DMS114 treated with DMSO at 0.1 percent for 48 hours (cell line): ENCODE data around the gene PDLIM1.
"Not testable (repeated sequence)": the region's sequence is repeated elsewhere in the genome, so short reads cannot be mapped to it uniquely, and the experiment has no call there.

Source experiments
- DNase-seq: peaks from one replicate; lab custom pipeline; 2025; ENCODE audit not compliant: unreplicated experiment; lab: John Stamatoyannopoulos, UW

The PDLIM1 gene

DNA sequence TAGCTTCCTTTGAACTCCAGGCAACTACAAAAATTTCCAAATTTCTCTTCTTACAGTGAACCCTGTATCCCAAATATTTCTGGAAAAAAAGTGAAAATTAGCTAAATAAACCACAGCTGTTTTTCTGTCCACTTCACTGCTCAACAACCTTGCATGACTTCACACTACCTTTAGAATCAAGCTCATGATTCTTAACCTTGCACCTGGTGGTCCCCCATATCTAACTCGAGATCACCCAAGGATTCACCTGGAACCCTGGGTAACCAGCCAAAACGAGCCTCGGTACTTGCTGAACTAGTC, 47.5 kb downstream of the PDLIM1 start:
- DNase-seq = no peak

DNA sequence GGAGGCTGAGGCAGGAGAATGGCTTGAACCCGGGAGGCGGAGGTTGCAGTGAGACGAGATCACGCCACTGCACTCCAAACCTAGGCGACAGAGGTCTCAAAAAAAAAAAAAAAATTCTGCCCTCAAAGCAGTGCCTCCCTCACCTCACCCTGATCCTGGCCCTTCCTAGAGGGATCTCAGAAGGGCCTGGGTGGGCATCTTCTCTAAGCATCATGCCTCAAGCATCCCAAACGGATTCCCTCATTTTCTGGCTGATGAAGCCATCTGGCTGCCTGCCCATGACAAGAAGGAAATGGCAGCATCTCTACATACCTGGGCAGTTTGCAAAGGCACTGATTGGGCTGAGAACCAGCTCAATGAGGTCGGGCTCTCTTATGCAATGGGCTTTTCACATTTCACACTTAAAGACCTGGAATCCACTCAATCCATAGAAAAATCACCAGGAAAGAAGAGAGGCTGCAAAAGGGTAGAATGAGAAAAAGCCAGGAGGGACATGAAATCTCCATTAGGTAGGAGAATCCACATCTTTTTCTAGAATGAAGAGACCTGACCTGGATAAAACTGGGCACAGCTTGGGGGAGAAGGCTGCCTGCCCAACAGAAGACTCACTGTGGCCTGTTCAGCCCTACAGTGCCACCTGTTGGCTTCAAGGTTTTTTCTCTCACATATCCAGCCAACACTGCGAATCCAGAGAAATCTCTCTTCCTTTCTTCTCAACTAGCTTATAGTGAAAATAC, 48.1 kb downstream of the PDLIM1 start:
- DNase-seq = peak; percentile 44

DNA sequence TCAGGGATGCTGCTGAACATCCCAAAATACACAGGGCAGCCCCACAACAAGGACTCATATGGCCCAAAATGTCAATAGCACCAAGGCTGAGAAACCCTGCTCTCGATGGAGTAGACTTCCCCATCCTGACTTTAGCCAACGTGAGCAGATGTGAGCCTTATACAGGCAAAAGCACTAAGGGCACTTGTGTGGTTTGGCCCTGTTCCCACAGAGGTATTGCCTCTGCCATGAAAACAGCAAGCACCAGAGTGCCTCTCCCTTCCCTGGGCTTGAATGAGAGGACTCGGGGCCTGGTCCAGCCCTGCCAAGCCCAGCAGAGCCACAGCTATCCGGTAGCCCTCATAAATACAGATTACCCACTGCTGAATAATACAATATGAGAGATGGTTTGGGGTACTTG, 49.3 kb downstream of the PDLIM1 start:
- DNase-seq = no peak

DNA sequence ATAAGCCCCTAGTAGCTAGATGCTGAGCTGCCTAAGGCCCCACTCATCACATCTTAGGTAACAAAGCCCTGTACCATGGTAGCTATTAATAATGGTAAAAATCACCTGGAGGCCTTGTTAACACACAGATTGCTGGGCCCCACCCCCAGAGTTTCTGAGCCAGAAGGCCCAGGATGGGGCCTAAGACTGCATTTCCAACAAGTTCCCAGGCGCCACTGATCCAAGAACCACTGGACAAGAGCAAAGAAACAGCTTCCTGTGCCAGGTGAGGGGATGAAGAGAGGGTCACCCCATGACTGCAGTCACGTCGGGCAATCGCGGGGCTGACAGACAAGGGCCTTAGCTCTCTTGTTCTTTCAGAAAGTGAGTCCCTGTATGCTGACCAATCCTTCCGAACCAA, 50.0 kb downstream of the PDLIM1 start:
- no peak for DNase-seq

DNA sequence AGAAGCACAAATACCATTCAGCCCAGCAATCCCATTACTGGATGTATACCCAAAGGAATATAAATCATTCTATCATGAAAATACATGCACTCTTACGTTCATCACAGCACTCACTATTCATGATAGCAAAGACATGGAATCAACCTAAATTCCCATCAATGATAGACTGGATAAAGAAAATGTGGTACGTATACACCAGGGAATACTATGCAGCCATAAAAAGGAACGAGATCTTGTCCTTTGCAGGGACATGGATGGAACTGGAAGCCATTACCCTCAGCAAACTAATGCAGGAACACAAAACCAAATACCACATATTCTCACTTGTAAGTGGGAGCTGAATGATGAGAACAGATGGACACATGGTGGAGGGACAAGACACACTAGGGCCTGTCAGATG, 50.7 kb downstream of the PDLIM1 start:
- not testable (repeated sequence) for DNase-seq

DNA sequence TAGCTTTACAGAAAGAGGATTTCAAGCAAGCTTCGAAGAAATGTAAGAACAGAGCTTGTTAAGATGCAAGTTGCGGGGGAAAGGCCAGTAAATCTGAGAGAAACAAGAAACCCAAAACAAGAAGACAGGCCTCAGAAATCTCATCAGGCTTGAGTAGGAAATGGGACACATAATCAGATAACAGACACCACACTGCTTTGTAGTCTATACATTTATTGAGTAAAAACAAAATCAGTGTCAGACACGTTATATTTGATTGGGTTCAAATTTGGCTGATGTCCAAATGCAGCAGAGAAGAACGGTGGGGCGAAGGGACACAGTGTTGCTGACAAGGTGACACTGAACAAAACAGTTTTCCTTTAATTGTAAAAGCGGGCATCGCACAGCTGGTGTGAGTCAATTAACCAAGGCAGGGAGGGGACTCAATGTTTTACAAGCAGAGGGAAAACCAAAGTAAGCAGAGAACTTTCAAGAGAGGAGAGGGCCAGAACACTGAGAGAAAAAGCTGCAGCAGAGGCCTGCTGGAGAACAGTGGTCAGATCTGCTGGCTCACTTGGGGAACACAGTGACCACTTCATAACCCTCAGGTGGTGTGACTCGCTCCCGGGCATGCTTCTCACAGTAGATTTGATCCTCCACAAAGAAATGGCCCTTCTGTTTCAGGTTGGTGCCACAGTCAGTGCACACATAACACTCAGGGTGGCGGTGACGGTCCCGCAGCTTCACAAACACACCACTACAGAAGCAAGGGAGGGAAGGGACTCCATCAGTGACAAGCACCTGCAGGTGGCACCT, 53.2 kb downstream of the PDLIM1 start:
- DNase-seq = no peak

DNA sequence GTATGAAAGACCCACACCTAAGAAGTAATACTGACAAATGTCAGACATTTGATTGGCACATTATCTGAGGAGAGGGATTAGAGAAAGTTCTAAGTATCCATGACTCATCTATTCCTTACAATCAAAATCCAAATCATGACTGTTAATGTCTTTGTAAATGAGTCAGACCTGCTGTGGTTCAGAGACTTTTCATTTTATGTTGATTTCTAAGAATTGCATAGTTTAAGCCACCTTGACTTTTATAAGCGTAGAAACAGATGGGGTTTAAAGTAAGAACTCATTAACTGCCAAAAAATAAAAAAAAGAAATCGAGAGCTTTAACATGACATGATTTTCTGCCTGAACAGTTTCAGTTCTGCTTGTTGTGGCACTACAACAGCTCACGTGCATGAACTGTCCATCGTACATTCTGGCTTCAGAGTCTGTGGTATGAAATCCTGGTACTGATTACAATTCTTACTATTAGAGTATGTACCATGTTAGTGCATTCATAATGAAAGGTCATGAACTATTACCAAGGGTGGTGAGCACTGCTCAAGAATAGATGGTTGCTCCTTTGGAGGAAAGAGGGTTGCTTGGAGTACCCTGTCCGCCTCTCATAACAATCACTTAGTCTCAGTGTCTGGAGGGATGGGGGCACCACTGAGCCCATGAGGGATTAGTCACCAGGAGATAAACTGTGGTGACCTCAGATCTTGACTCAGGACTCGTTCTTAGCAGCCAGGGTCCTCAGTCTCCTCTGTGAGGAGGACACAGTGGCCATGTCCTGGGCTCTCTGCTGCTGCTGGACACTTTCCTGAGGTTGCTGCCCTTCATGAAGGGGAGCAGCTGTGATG, 54.5 kb downstream of the PDLIM1 start:
- no peak for DNase-seq

DNA sequence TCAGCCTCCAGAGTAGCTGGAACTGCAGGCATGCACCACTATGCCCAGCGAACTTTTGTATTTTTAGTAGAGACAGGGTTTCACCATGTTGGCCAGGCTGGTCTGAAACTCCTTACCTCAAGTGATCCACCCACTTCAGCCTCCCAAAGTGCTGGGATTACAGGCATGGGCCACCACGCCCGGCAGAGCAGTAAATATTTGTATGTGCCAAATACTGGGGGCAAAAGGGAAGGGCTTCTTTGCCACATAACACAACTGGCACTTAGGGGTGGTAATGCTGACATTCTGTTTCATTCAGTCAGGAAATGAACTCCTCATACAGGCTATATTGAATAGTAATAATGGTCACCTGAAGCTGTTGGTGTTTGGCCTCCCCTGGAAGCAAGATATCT, 55.1 kb downstream of the PDLIM1 start:
- no peak for DNase-seq

DNA sequence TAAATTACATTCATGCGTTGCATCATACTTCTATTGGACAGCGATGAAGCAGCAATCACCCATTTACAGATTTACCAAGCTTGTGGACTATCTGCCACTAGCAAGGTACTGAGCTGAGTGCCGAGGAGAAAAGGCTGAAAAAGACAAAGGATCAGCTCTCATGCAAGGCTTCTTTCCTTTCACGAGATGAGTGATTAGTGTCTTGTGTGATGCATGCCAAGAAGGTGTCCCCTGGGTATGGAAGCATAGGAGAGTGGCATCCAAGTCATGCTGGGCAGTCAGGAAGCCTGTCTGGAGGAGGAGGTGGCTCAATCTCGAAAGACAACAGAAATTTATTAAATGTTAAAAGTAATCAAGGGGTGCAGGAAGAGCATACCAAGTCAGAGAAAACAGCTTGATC, 55.9 kb downstream of the PDLIM1 start:
- no peak for DNase-seq

DNA sequence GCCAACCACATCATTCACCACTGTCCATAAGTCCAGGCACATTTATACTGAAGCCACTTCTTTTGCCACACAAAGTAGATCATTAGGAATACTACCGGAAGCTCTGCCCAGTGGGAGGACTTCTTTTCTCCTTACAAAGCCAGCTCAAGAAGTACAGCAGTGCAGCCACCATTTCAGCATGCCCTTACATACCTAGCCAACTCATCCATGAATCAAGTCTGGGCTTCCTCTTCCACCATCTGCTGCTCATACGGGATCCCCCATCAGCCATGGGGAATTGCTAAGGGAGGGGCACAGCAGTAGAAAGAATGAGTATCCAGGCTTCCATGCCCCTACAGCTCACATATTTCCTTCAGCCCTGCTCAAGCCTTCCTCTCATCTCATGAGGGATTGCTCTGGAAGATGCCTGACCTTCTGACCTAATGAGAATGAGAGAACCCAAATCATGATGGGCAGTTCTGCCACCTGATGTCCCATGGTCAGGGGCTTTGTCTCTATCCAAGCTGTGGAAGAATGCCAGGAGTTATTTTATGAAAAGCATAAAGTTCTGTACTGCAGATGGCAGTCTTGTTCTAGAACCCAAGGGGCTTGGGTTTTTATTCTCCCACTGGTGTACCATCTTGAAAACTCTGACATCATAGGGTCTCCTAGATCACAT, 57.3 kb downstream of the PDLIM1 start:
- no peak for DNase-seq

DNA sequence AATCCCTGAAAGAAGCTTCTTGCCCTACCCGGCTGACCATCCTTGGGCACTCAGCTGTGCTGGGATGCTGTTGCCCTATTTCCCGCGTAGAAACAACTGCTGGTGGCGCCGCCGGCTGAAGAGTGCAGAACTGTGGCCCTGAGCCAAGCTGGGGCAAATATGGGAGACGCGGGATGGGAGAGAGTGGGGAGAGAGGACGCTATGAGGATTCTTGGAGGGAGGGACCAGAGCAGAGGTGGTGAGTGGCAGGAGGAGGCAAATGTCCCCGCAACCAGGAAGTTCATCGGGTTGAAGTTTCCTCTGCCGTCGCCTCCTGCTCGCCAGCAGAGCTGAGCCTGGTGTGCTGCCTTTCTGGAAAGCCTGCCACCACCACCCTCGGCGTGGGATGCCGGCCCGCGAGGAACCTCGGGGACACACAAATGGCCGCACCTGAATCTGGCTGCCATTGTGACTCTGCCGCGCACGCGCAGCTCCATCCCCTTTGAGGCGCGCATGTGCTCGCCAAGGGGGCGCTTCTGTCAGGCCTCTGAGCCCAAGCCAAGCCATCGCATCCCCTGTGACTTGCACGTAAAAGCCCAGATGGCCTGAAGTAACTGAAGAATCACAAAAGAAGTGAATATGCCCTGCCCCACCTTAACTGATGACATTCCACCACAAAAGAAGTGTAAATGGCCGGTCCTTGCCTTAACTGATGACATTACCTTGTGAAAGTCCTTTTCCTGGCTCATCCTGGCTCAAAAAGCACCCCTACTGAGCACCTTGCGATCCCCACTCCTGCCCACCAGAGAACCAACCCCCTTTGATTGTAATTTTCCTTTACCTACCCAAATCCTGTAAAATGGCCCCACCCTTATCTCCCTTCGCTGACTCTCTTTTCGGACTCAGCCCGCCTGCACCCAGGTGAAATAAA, 59.9 kb downstream of the PDLIM1 start:
- DNase-seq = peak; percentile 62

DNA sequence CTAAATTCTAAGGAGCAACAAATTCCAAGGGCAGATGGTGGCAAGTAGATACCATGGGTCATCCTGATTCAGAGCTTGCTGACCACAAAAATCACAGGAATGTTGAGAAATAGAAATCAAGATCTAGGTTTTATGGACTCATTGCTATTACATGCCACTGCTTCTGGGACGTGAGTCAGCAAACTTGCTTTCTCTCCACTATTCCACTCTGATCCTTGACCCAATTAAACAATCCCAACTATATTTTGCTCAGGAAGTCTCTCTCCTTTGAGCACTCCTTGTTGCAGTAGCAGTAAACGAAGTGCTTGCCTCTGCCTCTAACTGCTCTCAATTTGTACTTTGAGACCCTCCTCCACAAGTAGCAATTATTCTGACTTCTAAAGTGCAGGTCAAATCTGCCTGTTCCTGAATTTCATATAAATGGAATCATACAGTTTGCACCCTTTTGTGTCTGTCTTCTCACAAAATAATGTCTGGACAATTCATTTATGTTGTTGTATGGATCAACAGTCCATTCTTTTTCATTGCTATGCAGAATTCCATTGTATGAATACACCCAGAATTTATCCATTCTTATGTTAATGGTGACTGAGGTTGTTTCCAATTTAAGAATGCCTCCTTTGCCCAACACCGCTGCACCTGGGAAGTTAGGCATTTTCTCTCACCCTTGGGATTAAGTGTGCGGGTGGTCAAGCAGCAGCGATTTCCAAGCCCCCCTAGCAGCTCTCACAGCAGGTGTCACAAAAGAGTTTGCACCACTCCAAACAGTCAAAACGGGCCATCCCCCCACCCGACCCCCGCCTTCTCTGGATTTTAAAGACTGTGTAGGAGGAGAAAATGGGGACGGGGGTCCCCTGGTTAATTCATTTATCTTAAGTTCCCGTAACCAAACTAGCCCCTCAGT, 60.8 kb downstream of the PDLIM1 start:
- no peak for DNase-seq

DNA sequence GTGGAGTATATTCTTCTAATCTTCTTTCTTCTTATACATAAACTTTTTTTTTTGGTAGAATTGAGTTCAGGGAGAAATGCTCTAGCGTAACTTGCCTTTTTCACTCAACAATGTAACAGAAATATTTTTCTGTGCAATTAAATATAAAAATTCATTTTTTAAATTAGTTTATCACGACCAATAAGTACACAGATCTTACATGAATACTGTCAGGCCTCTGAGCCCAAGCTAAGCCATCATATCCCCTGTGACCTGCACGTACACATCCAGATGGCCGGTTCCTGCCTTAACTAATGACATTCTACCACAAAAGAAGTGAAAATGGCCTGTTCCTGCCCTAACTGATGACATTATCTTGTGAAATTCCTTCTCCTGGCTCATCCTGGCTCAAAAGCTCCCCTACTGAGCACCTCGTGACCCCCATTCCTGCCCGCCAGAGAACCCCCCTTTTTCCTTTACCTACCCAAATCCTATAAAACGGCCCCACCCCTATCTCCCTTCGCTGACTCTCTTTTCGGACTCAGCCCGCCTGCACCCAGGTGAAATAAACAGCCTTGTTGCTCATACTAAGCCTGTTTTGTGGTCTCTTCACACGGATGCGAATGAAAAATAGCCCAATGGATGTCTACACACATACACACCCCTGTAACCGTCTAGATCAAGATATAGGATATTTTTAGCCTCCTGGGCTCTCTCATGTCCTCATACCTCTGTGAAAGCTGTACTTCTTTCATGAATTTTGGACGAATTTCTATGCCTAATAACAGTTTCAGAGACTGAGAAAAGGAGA, 61.7 kb downstream of the PDLIM1 start:
- not testable (repeated sequence) for DNase-seq

DNA sequence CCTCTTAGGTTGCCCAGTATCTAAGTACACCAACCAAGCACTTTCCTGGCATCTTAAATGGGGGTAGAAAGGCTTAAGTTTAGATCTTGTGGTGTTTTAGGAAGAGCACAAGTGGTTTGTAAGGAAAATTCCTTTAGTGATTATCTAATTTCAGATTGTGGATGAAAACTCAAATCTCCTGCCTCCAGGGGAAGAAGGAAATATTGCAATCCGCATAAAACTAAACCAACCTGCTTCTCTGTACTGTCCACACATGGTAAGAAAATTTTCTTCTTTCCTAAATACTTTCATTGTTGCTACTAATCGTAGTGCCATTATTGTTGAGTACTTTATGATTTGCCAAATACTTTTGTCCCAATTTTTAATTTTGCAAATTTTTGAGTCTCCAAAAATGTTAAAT, 65.7 kb downstream of the PDLIM1 start:
- DNase-seq = peak; percentile 9

DNA sequence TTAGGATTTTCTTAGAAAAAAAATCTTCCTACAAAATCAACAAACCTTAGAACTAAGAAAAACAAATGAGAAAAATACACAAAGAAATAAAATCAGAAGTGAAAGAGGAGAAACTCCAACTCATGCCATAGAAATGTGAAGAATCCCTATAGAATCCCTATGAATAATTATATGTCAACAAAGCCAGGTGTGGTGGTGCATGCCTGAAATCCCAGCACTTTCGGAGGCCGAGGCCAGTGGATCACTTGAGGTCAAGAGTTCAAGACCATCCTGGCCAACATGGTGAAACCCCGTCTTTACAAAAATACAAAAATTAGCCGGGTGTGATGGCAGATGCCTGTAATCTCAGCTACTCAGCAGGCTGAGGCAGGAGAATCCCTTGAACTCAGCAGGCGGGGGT, 69.7 kb downstream of the PDLIM1 start:
- no peak for DNase-seq

DNA sequence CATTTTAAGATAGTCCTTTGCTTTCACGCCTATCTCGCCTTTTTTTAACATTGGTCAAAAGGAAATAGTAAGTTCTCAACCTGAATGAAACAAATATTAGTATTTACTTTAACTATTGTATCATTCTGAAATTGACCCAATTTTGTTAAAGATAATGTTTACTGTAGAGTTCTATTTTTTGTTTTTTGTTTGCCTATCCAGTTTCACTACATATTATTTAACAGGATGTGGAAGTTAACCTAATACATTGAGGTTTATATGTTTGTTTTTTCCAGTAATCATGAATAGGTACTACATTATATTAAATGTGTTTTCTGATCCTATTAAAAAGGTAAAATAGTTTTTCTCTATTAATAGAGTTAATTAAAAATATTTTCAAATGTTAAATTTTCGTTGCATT, 70.3 kb downstream of the PDLIM1 start:
- DNase-seq = no peak

DNA sequence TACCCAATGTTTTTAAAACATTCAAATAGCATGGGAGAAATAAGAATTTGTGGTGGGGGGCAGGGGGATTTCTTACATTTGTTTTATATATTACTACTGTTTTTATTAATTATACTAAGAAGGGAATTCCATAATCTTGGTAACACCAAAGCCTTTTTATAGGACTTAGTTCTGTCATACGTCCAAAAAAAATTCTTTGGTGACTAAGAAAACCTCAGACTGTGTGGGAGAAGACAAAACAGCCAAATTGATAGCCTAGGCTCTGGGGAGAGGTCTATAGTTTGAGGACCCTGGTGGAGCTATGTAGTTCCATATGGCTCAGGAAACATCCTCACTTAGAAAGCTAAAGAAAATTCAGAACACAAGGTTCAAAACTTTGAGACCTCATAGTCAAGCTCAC, 73.3 kb downstream of the PDLIM1 start:
- no peak for DNase-seq

DNA sequence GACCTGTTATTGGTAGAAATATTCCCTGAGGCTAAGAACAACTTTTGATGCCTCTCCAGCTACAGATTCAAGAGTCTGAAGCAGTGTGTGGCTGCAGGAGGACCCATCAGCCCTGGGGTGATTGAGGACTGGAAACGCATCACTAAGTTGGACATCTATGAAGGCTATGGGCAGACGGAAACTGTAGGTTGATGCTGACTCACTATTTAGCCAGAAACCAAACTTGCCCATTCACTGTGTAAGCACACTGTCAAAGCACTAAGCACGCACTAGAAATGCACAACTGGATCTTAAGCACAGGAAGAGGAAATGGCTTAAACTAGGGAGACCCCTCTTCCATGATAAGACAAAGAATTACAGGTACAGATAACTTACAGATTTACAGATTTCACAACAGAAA, 76.0 kb downstream of the PDLIM1 start:
- DNase-seq = no peak

DNA sequence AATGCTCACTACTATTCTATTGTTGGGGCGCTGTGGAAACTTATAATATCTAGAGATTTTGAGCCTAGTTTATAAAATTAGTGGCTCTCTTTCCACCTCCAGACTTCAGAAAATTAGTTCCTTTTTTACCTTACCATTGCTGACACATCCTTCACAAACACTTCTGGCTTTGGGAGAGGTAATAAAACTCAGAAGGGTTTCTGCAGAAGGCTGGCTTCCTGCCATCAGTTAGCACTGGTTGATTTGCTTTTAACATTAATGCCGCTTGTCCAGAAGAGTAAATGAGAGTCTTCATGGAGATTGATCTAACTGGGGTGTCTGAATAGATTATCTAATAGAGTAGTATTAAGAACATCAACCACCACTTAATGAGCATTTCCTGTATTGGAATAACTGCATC, 76.4 kb downstream of the PDLIM1 start:
- DNase-seq = no peak
